ENCODE measurements around the gene GPRC5A. TPM values are rescaled to one million over a fixed set of nuclear protein-coding genes. Genes with fewer than 3 reads are reported as not detected.

GPRC5A gene
- total and polyA plus RNA-seq, 2 donors (not counting 3 experiments of a cell fraction or from before 2014, with no cell fraction given) = 22.7 to 86.4 TPM

- Histone ChIP-seq H3K9me1 (replicated peaks; ENCODE audit: control insufficient read depth, extremely low read depth, insufficient read depth, low read length) (no peaks in the 10 kb centered on the region), H3K9ac (replicated peaks; ENCODE audit: extremely low read depth, insufficient read depth, low read length) (no peak overlapping the region), H4K20me1 (replicated peaks; ENCODE audit: control insufficient read depth, extremely low read depth, insufficient read depth, low read length) (no peaks in the 10 kb centered on the region), H3K4me3 (replicated peaks in 1 of 3; ENCODE audit: insufficient read depth in 1 of 3, low read depth in 1 of 3, low read length in 3 of 3) (no peak overlapping the region), H3K27me3 (ENCODE audit: control insufficient read depth in 2 of 2, insufficient read depth in 2 of 2, low read length in 2 of 2) (no peaks in the 10 kb centered on the region), H3K4me1 (ENCODE audit: control insufficient read depth, extremely low read depth, insufficient read depth, low read length) (peaks cover 17% of the 10 kb centered on the region), H3K27ac (ENCODE audit: insufficient read depth, low read depth, low read length) (no peak overlapping the region), H3K4me2 (ENCODE audit: insufficient read depth, low read length) (no peak overlapping the region), H2AFZ (ENCODE audit: low read depth, low read length) (no peak overlapping the region), H3K36me3 (ENCODE audit: control insufficient read depth in 2 of 2, extremely low read depth in 1 of 2, insufficient read depth in 2 of 2, low read length in 2 of 2) (no peaks in the 10 kb centered on the region), H3K9me3 (replicated peaks; ENCODE audit: control insufficient read depth, insufficient read depth, low read length) (no peaks in the 10 kb centered on the region), H3K79me2 (ENCODE audit: control insufficient read depth, insufficient read depth, low read length) (peaks cover 12% of the 10 kb centered on the region)
- no peak for DNase-seq (ENCODE audit: low read depth, low spot score)
- no peak for FAIRE-seq
- TF ChIP-seq CTCF (IDR thresholded peaks at IDR 0.05; ENCODE audit: extremely low read depth in 1 of 2, insufficient read depth in 1 of 2, low read depth in 1 of 2, low read length in 2 of 2) (no peak), POLR2A (IDR thresholded peaks at IDR 0.05; ENCODE audit: low read depth, low read length) (no peak), GATA2 (IDR thresholded peaks at IDR 0.05; ENCODE audit: insufficient read depth, insufficient read length, low read depth, low read length) (no peak), EZH2 (IDR thresholded peaks at IDR 0.05; ENCODE audit: borderline replicate concordance, low read depth, low read length, severe bottlenecking) (no peak), JUN (IDR thresholded peaks at IDR 0.05; ENCODE audit: borderline replicate concordance, insufficient read depth, insufficient read length, low read depth) (no peak), FOS (IDR thresholded peaks at IDR 0.05; ENCODE audit: borderline replicate concordance, insufficient read depth, low read length) (no peak)
- intact Hi-C loops (cut with micrococcal nuclease) (loop anchor here (5.0 kb wide), 1 partner anchor 106 kb away; the partner anchor contains the start of gene APOLD1), dilution Hi-C loops (cut with MboI; ENCODE audit: extremely low pct_ligation_motif_present, low sequenced_read_pairs) (no loop called here)
- POLR2A ChIA-PET = no interaction called here
- BruUV-seq (replicated peaks) = no TSS peak
- CTCF ChIA-PET = interaction anchor here (3.6 to 4.2 kb wide), 2 partner anchors 22 to 56 kb away, joined by 29 to 106 read pairs; no protein-coding TSS in a partner anchor
These were observed 2.1 kb downstream of the GPRC5A start for GRCh38 chr12:12893438-12893837.
